Measurements from ENCODE around the gene TRIM29. TPM values are rescaled to one million over a fixed set of nuclear protein-coding genes. Genes with fewer than 3 reads are reported as not detected.

Gene TRIM29
- total RNA-seq, 1 experiment from 2014 or later, result 2.1 TPM

- H3K9me3 Mint-ChIP-seq (ENCODE audit: low read depth, unreplicated experiment), result no peaks in the 10 kb centered on the region
- no TSS peak for BruUV-seq (replicated peaks)
- H3K4me1 Mint-ChIP-seq (ENCODE audit: low read depth, unreplicated experiment), result no peaks in the 10 kb centered on the region
- no peak for DNase-seq
- CTCF ChIA-PET, result interaction anchor here (0.7 to 0.8 kb wide), 2 partner anchors 10 to 124 kb away, joined by 3 read pairs; no protein-coding TSS in a partner anchor
- H3K27ac Mint-ChIP-seq (ENCODE audit: unreplicated experiment), result no peak overlapping the region
- no peak overlapping the region for H3K4me3 Mint-ChIP-seq (ENCODE audit: low read depth, unreplicated experiment)
- no peaks in the 10 kb centered on the region for H3K36me3 Mint-ChIP-seq (ENCODE audit: insufficient read depth, unreplicated experiment)
- intact Hi-C loops (cut with micrococcal nuclease; ENCODE audit: unreplicated experiment), result no loop called here
- peaks cover 73% of the 10 kb centered on the region for H3K27me3 Mint-ChIP-seq (ENCODE audit: unreplicated experiment)
- no peak for TF ChIP-seq CTCF (IDR thresholded peaks at IDR 0.05; ENCODE audit: unreplicated experiment)
Observed at GRCh38 chr11:120179057-120179672, 41.3 kb upstream of the TRIM29 start.

GRCh38 chr11:120178561-120179056 lies 40.7 kb upstream of the TRIM29 start:
- CTCF ChIA-PET, result interaction anchor here (0.8 kb wide), 1 partner anchor 125 kb away, joined by 3 read pairs; no protein-coding TSS in a partner anchor
- Mint-ChIP-seq H3K9me3 (ENCODE audit: low read depth, unreplicated experiment) (no peaks in the 10 kb centered on the region), H3K4me3 (ENCODE audit: low read depth, unreplicated experiment) (no peak overlapping the region), H3K36me3 (ENCODE audit: insufficient read depth, unreplicated experiment) (no peaks in the 10 kb centered on the region), H3K4me1 (ENCODE audit: low read depth, unreplicated experiment) (no peaks in the 10 kb centered on the region), H3K27me3 (ENCODE audit: unreplicated experiment) (peaks cover 74% of the 10 kb centered on the region), H3K27ac (ENCODE audit: unreplicated experiment) (no peak overlapping the region)
- no TSS peak for BruUV-seq (replicated peaks)
- intact Hi-C loops (cut with micrococcal nuclease; ENCODE audit: unreplicated experiment), result no loop called here
- no peak for DNase-seq
- TF ChIP-seq CTCF (IDR thresholded peaks at IDR 0.05; ENCODE audit: unreplicated experiment), result no peak

DNA sequence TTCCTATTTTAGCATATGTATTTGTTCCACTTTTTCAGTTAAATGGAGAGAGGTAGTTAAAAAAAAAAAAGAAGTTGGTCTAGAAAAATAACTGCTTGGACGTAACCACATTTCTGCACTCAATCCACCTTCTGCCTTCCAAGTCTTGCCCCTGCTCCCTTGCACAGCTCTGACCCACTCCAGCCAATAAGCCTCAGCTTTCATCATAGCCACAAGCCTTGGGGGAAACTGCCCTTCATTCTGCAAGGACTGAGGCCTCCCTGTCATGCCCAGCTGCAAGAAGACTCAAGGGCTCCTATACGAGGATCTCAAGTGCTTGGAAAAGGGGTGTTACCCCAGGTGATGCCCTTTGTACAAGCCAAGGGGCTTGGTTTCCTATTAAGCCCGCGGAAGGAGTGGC lies 37.0 kb upstream of the TRIM29 start:
- CTCF ChIA-PET, result no interaction called here
- Mint-ChIP-seq H3K27me3 (ENCODE audit: unreplicated experiment) (peaks cover 95% of the 10 kb centered on the region), H3K4me3 (ENCODE audit: low read depth, unreplicated experiment) (no peak overlapping the region), H3K9me3 (ENCODE audit: low read depth, unreplicated experiment) (no peaks in the 10 kb centered on the region), H3K27ac (ENCODE audit: unreplicated experiment) (no peak overlapping the region), H3K36me3 (ENCODE audit: insufficient read depth, unreplicated experiment) (no peaks in the 10 kb centered on the region), H3K4me1 (ENCODE audit: low read depth, unreplicated experiment) (no peaks in the 10 kb centered on the region)
- no peak for DNase-seq
- intact Hi-C loops (cut with micrococcal nuclease; ENCODE audit: unreplicated experiment), result no loop called here
- no TSS peak for BruUV-seq (replicated peaks)
- TF ChIP-seq CTCF (IDR thresholded peaks at IDR 0.05; ENCODE audit: unreplicated experiment), result no peak

DNA sequence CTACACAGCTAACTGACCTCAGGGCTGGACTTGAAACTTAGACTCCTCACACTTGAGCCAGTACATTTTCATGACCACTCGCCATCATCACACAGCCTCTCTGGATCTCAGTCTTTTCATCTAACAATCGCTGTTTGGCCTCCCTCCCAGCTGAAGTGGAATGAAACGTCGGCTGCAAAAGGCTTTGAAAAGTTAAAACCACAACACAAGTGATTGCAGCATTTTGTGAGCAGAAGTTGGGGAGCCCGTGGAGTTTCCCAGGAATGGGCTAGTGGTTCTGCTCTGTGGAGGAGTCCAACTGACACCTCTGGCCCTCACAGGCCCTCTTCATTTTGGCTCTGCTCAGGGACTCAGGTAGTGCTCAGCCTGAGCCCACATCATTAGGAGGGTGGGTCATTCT lies 35.9 kb upstream of the TRIM29 start:
- no peaks in the 10 kb centered on the region for H3K36me3 Mint-ChIP-seq (ENCODE audit: insufficient read depth, unreplicated experiment)
- BruUV-seq (replicated peaks), result no TSS peak
- CTCF ChIA-PET, result no interaction called here
- intact Hi-C loops (cut with micrococcal nuclease; ENCODE audit: unreplicated experiment), result no loop called here
- peaks cover 84% of the 10 kb centered on the region for H3K27me3 Mint-ChIP-seq (ENCODE audit: unreplicated experiment)
- TF ChIP-seq CTCF (IDR thresholded peaks at IDR 0.05; ENCODE audit: unreplicated experiment), result no peak
- H3K27ac Mint-ChIP-seq (ENCODE audit: unreplicated experiment), result no peak overlapping the region
- H3K4me3 Mint-ChIP-seq (ENCODE audit: low read depth, unreplicated experiment), result no peak overlapping the region
- DNase-seq, result no peak
- no peaks in the 10 kb centered on the region for H3K9me3 Mint-ChIP-seq (ENCODE audit: low read depth, unreplicated experiment)
- H3K4me1 Mint-ChIP-seq (ENCODE audit: low read depth, unreplicated experiment), result no peaks in the 10 kb centered on the region
